IgD-negative memory B cell (primary cell): ENCODE results near the gene SOX15. TPM values are rescaled to one million over a fixed set of nuclear protein-coding genes. Genes with fewer than 3 reads are reported as not detected.
"Not testable (repeated sequence)": the region's sequence is repeated elsewhere in the genome, so short reads cannot be mapped to it uniquely, and the experiment has no call there.

Source experiments
- H3K27ac Mint-ChIP-seq, 3 donors: one replicate each; pipeline ENCODE4 v1.8.0; 2020 to 2022; ENCODE audit warnings: mild to moderate bottlenecking in 3 of 3, mixed read lengths in 3 of 3, moderate library complexity in 1 of 3
- H3K27me3 Mint-ChIP-seq: one replicate; pipeline ENCODE4 v1.8.0; 2021; ENCODE audit warnings: mixed read lengths
- H3K36me3 Mint-ChIP-seq: one replicate; pipeline ENCODE4 v1.8.0; 2020; ENCODE audit warnings: mild to moderate bottlenecking, mixed read lengths
- H3K4me1 Mint-ChIP-seq, 3 donors: one replicate each; pipeline ENCODE4 v1.8.0; 2020 to 2022; ENCODE audit warnings: mixed read lengths in 3 of 3, mild to moderate bottlenecking in 1 of 3
- H3K4me3 Mint-ChIP-seq, 4 donors: one replicate each; pipeline ENCODE4 v1.8.0; 2020 to 2022; ENCODE audit warnings: mild to moderate bottlenecking in 4 of 4, mixed read lengths in 4 of 4, moderate library complexity in 3 of 4
- H3K9me3 Mint-ChIP-seq, 3 donors: one replicate each; pipeline ENCODE4 v1.8.0; 2020 to 2021; ENCODE audit warnings: mixed read lengths in 3 of 3, mild to moderate bottlenecking in 1 of 3
- polyA plus RNA-seq: library from polyadenylated mRNA; unstranded; fragments of 300-500 nt; fragmentation: Illumina TruSeq; gene quantifications from one replicate; pipeline ENCODE4 v1.2.3, GENCODE V29; 2021

Gene SOX15
- polyA plus RNA-seq, 1 donor from 2014 or later, result not detected

- H3K9me3 Mint-ChIP-seq, result no peaks in the 10 kb centered on the region
- H3K4me3 Mint-ChIP-seq, result peak overlapping the region in 1 of 4 donors; percentile 40
- peaks cover 3 to 5% (median 4%) of the 10 kb centered on the region in 3 donors for H3K4me1 Mint-ChIP-seq
- H3K27me3 Mint-ChIP-seq, result no peaks in the 10 kb centered on the region
- H3K36me3 Mint-ChIP-seq, result no peaks in the 10 kb centered on the region
- no peak overlapping the region for H3K27ac Mint-ChIP-seq
Measured at GRCh38 chr17:7618608-7619007, 28.7 kb upstream of the SOX15 start.

- peak overlapping the region; percentile 83 to 97 (median 91) for H3K27ac Mint-ChIP-seq
- no peaks in the 10 kb centered on the region for H3K9me3 Mint-ChIP-seq
- H3K4me3 Mint-ChIP-seq, result peak overlapping the region; percentile 84 to 98 (median 90)
- no peaks in the 10 kb centered on the region for H3K36me3 Mint-ChIP-seq
- no peaks in the 10 kb centered on the region for H3K27me3 Mint-ChIP-seq
- H3K4me1 Mint-ChIP-seq, result peaks cover 18 to 23% (median 22%) of the 10 kb centered on the region in 3 donors
Measured at GRCh38 chr17:7615265-7615747, 25.4 kb upstream of the SOX15 start.

GRCh38 chr17:7614425-7615264 is 24.8 kb upstream of the SOX15 start, which contains the start of gene FXR2:
Gene FXR2 (minus strand): TSS chr17:7614897. CDS start chr17:7614532, 365 bp downstream.
- H3K27me3 Mint-ChIP-seq, result no peaks in the 10 kb centered on the region
- H3K4me3 Mint-ChIP-seq, result peak within 1 kb of the TSS; percentile 84 to 98 (median 92)
- no peaks in the 10 kb centered on the region for H3K36me3 Mint-ChIP-seq
- peaks cover 19 to 23% (median 22%) of the 10 kb centered on the region in 3 donors for H3K4me1 Mint-ChIP-seq
- H3K27ac Mint-ChIP-seq, result peak within 1 kb of the TSS; percentile 90 to 97 (median 91)
- H3K9me3 Mint-ChIP-seq, result no peaks in the 10 kb centered on the region

GRCh38 chr17:7613769-7614424 is 24.0 kb upstream of the SOX15 start:
- H3K4me3 Mint-ChIP-seq, result peak overlapping the region; percentile 84 to 93 (median 88)
- H3K27me3 Mint-ChIP-seq, result no peaks in the 10 kb centered on the region
- no peaks in the 10 kb centered on the region for H3K36me3 Mint-ChIP-seq
- no peaks in the 10 kb centered on the region for H3K9me3 Mint-ChIP-seq
- peak overlapping the region; percentile 49 to 90 (median 64) for H3K27ac Mint-ChIP-seq
- peaks cover 22 to 27% (median 26%) of the 10 kb centered on the region in 3 donors for H3K4me1 Mint-ChIP-seq

- H3K27me3 Mint-ChIP-seq, result no peaks in the 10 kb centered on the region
- peak overlapping the region; percentile 23 to 84 (median 78) for H3K4me3 Mint-ChIP-seq
- peaks cover 22 to 28% (median 27%) of the 10 kb centered on the region in 3 donors for H3K4me1 Mint-ChIP-seq
- H3K9me3 Mint-ChIP-seq, result no peaks in the 10 kb centered on the region
- H3K36me3 Mint-ChIP-seq, result no peaks in the 10 kb centered on the region
- H3K27ac Mint-ChIP-seq, result peak overlapping the region in 2 of 3 donors; percentile 49 to 90
Measured at GRCh38 chr17:7612294-7612640, 22.4 kb upstream of the SOX15 start.

- H3K4me3 Mint-ChIP-seq, result peak overlapping the region in 2 of 4 donors; percentile 65 to 84
Measured at GRCh38 chr17:7611635-7612293, 21.9 kb upstream of the SOX15 start.

GRCh38 chr17:7610641-7611040 is 20.7 kb upstream of the SOX15 start:
- Mint-ChIP-seq H3K4me1 (peaks cover 26 to 28% (median 27%) of the 10 kb centered on the region in 3 donors), H3K27me3 (no peaks in the 10 kb centered on the region), H3K27ac (no peak overlapping the region), H3K4me3 (peak overlapping the region in 2 of 4 donors; percentile 74 to 84), H3K9me3 (no peaks in the 10 kb centered on the region), H3K36me3 (no peaks in the 10 kb centered on the region)

More at GRCh38 chr17:7611635-7612293, 21.9 kb upstream of the SOX15 start:
- peaks cover 22 to 28% (median 27%) of the 10 kb centered on the region in 3 donors for H3K4me1 Mint-ChIP-seq
- H3K36me3 Mint-ChIP-seq, result no peaks in the 10 kb centered on the region
- H3K27me3 Mint-ChIP-seq, result no peaks in the 10 kb centered on the region
- H3K9me3 Mint-ChIP-seq, result no peaks in the 10 kb centered on the region
- H3K27ac Mint-ChIP-seq, result peak overlapping the region in 1 of 3 donors; percentile 90

GRCh38 chr17:7606280-7606679 is 16.4 kb upstream of the SOX15 start:
- H3K36me3 Mint-ChIP-seq, result peaks cover 2% of the 10 kb centered on the region
- H3K9me3 Mint-ChIP-seq, result no peaks in the 10 kb centered on the region
- H3K4me1 Mint-ChIP-seq, result peaks cover 6 to 8% (median 8%) of the 10 kb centered on the region in 3 donors
- H3K4me3 Mint-ChIP-seq, result no peak overlapping the region
- no peak overlapping the region for H3K27ac Mint-ChIP-seq
- H3K27me3 Mint-ChIP-seq, result no peaks in the 10 kb centered on the region

- not testable (repeated sequence) for H3K27me3 Mint-ChIP-seq, H3K36me3 Mint-ChIP-seq, H3K4me3 Mint-ChIP-seq, H3K4me1 Mint-ChIP-seq, H3K9me3 Mint-ChIP-seq, H3K27ac Mint-ChIP-seq
Measured at GRCh38 chr17:7597561-7597960, 7.7 kb upstream of the SOX15 start.

GRCh38 chr17:7593296-7593695 is 3.4 kb upstream of the SOX15 start:
- Mint-ChIP-seq H3K4me1 (peaks cover 0 to 5% (median 0%) of the 10 kb centered on the region in 3 donors), H3K4me3 (no peak overlapping the region), H3K36me3 (no peaks in the 10 kb centered on the region), H3K27ac (peak overlapping the region in 1 of 3 donors; percentile 29), H3K9me3 (no peaks in the 10 kb centered on the region), H3K27me3 (no peaks in the 10 kb centered on the region)

- Mint-ChIP-seq H3K36me3 (peaks cover under 1% of the 10 kb centered on the region), H3K27me3 (no peaks in the 10 kb centered on the region), H3K27ac (no peak overlapping the region), H3K9me3 (no peaks in the 10 kb centered on the region), H3K4me1 (peaks cover 0 to 4% (median 0%) of the 10 kb centered on the region in 3 donors), H3K4me3 (no peak overlapping the region)
Measured at GRCh38 chr17:7592422-7593021, 2.6 kb upstream of the SOX15 start.

GRCh38 chr17:7591596-7591995 is 1.7 kb upstream of the SOX15 start:
- Mint-ChIP-seq H3K9me3 (no peaks in the 10 kb centered on the region), H3K36me3 (peaks cover 2% of the 10 kb centered on the region), H3K4me1 (peaks cover 0 to 4% (median 0%) of the 10 kb centered on the region in 3 donors), H3K4me3 (no peak overlapping the region), H3K27ac (no peak overlapping the region), H3K27me3 (no peaks in the 10 kb centered on the region)

- Mint-ChIP-seq H3K4me1 (peaks cover 0 to 5% (median 0%) of the 10 kb centered on the region in 3 donors), H3K9me3 (no peaks in the 10 kb centered on the region), H3K27ac (no peak overlapping the region), H3K27me3 (no peaks in the 10 kb centered on the region), H3K4me3 (no peak overlapping the region), H3K36me3 (peaks cover 2% of the 10 kb centered on the region)
Measured at GRCh38 chr17:7590743-7591142, 849 bp upstream of the SOX15 start.

- Mint-ChIP-seq H3K4me1 (peaks cover 0 to 12% (median 5%) of the 10 kb centered on the region in 3 donors), H3K9me3 (no peaks in the 10 kb centered on the region), H3K4me3 (peak overlapping the region in 1 of 4 donors; percentile 17), H3K27ac (peak overlapping the region in 1 of 3 donors; percentile 62), H3K27me3 (no peaks in the 10 kb centered on the region), H3K36me3 (peaks cover 3% of the 10 kb centered on the region)
Measured at GRCh38 chr17:7589204-7589868, 558 bp downstream of the SOX15 start.
